Lower leg skin (tissue), 3 donors: ENCODE measurements around the gene TRIM44.

Source experiments
- CTCF ChIP-seq, 3 donors: fragments of 450-650 bp; IDR thresholded peaks; one replicate each; pipeline ENCODE4 v1.5.1; 2016; ENCODE audit warnings: antibody characterized with exemption in 3 of 3, mild to moderate bottlenecking in 3 of 3, moderate library complexity in 2 of 3
- POLR2A ChIP-seq, 2 donors: fragments of 450-650 bp; IDR thresholded peaks; one replicate each; pipeline ENCODE4 v1.6.1; 2016 to 2017; ENCODE audit warnings: antibody characterized with exemption in 2 of 2, mild to moderate bottlenecking in 1 of 2, moderate library complexity in 1 of 2

- TF ChIP-seq CTCF (IDR thresholded peaks at IDR 0.05) (no peak), POLR2A (IDR thresholded peaks at IDR 0.05) (no peak)
Measured at GRCh38 chr11:35826949-35827348, 164.4 kb downstream of the TRIM44 start.
